ENCODE data around the gene PKDREJ. TPM values are rescaled to one million over a fixed set of nuclear protein-coding genes. Genes with fewer than 3 reads are reported as not detected.

The PKDREJ gene
- total RNA-seq, 1 experiment from 2014 or later, result 0.02 TPM

DNA sequence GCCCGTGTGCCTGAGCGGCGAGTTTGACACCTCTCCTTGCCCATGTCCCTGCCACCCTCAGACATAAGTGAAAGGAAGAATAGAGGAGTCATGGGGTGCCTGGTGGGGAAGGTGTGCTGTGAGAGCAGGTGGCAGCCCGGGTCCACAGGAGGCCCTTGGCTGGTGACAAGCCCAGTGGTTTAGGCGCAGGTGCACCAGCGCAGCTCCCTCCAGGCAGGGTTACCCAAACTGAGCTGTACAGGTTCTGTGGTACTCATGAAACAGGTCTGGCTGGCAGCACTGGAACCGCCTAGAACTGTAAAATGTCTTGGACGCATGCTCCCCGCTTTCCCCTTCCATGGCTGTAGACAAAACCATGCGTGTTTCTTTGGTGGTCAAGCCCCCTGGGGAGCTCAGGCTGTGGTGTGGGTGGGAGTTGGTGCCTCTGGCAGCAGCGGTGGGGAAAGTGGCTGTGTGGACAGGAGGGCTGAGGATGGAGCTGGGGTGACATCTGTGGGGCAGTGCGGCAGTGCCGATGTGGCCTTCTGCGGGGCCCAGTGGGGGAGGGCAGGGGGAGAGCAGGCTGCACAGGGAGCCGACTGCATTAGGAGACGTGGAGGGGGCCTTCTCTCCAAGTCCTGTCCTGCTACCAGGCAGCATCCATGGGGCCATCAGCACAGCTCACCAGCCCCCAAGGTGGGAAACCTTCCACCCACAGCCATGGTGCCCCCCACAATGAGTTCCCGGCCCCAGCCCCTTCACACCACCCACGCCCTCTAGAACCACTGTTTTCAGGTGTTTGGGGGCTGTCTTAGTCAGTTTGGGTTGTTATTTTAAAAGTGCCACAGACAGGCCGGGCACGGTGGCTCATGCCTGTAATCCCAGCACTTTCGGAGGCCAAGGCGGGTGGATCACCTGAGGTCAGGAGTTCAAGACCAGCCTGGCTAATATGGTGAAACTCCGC lies 28.0 kb upstream of the PKDREJ start:
- peaks cover 11% of the 10 kb centered on the region for H3K36me3 Mint-ChIP-seq
- peaks cover 11% of the 10 kb centered on the region for H3K4me1 Mint-ChIP-seq
- TF ChIP-seq PRRX2 (CRISPR knock-in tag; IDR thresholded peaks at IDR 0.05) (no peak), JUN (CRISPR knock-in tag; IDR thresholded peaks at IDR 0.05) (no peak), ZNF232 (CRISPR knock-in tag; IDR thresholded peaks at IDR 0.05) (no peak), NFE2L1 (CRISPR knock-in tag; IDR thresholded peaks at IDR 0.05) (no peak), TEAD1 (CRISPR knock-in tag; IDR thresholded peaks at IDR 0.05) (no peak), TCF7 (CRISPR knock-in tag; IDR thresholded peaks at IDR 0.05; ENCODE audit: low read depth) (no peak), NR3C1 (CRISPR knock-in tag; conservative IDR thresholded peaks at IDR 0.05; ENCODE audit: low read depth) (no peak), ZBTB43 (CRISPR knock-in tag; IDR thresholded peaks at IDR 0.05) (no peak), NR1H2 (CRISPR knock-in tag; IDR thresholded peaks at IDR 0.05) (no peak)
- H3K27me3 Mint-ChIP-seq (ENCODE audit: low read depth), result no peaks in the 10 kb centered on the region; the same call in 1 of the 2 replicates
- ATAC-seq (no peak), DNase-seq (ENCODE audit: low spot score) (no peak)
- no peaks in the 10 kb centered on the region for H3K9me3 Mint-ChIP-seq
- POLR2A ChIA-PET, result no interaction called here
- H3K4me3 Mint-ChIP-seq, result no peak overlapping the region
- no peak overlapping the region for H3K27ac Mint-ChIP-seq
- CTCF ChIA-PET, result no interaction called here

DNA sequence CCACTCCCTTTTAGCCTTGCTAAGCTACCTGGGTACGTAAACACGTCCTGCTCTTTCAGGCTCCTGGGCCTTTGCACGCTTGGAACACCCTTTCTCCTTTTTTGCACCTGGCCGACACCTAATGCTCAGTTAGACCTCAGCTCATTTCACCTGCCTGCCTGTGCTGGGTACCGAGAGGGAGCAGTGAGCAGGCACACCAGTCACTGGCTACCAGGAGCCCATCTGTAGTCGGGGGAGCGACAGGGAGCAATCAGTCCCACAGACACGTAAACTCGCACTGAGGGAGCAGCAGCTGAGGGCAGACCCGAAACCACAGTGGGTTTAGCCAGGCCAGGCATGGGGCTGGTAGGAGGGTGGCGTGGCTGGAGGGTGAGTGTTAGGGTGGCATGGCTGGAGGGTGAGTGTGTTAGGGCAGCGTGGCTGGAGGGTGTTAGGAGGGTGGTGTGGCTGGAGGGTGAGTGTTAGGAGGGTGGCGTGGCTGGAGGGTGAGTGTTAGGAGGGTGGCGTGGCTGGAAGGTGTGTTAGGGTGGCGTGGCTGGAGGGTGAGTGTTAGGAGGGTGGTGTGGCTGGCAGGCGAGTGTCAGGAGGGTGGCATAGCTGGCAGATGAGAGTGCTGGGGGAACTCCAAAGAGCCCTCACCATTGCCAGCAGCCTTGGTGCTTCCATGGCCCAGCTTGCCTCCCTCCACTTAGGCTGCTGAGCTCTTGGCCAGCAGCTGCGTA lies 27.1 kb upstream of the PKDREJ start:
- TF ChIP-seq PREB (CRISPR knock-in tag; IDR thresholded peaks at IDR 0.05; ENCODE audit: borderline replicate concordance) (no peak), CTCF (IDR thresholded peaks at IDR 0.05) (no peak), ZNF512 (CRISPR knock-in tag; IDR thresholded peaks at IDR 0.05; ENCODE audit: borderline replicate concordance) (no peak)
- Mint-ChIP-seq H3K27ac (peak overlapping the region; percentile 32; the same call in 1 of the 2 replicates), H3K4me3 (no peak overlapping the region), H3K9me3 (no peaks in the 10 kb centered on the region), H3K27me3 (ENCODE audit: low read depth) (no peaks in the 10 kb centered on the region; the same call in 1 of the 2 replicates), H3K36me3 (peaks cover 17% of the 10 kb centered on the region), H3K4me1 (peaks cover 4% of the 10 kb centered on the region)
- CTCF ChIA-PET, result no interaction called here
- POLR2A ChIA-PET, result no interaction called here
- DNase-seq (ENCODE audit: low spot score) (no peak), ATAC-seq (no peak)

GRCh38 chr22:46289244-46289891 lies 26.2 kb upstream of the PKDREJ start:
- Mint-ChIP-seq H3K4me1 (no peaks in the 10 kb centered on the region), H3K27ac (no peak overlapping the region), H3K9me3 (no peaks in the 10 kb centered on the region), H3K27me3 (ENCODE audit: low read depth) (no peaks in the 10 kb centered on the region), H3K36me3 (peaks cover 19% of the 10 kb centered on the region), H3K4me3 (no peak overlapping the region)
- DNase-seq (ENCODE audit: low spot score) (no peak), ATAC-seq (no peak)
- ChIA-PET CTCF (no interaction called here), POLR2A (no interaction called here)
- TF ChIP-seq SP1 (CRISPR knock-in tag; conservative IDR thresholded peaks at IDR 0.05) (no peak), HMGA2 (CRISPR knock-in tag; IDR thresholded peaks at IDR 0.05) (no peak), AR (CRISPR knock-in tag; IDR thresholded peaks at IDR 0.05) (no peak), MXD4 (CRISPR knock-in tag; IDR thresholded peaks at IDR 0.05; ENCODE audit: borderline replicate concordance) (no peak), NR1H2 (CRISPR knock-in tag; IDR thresholded peaks at IDR 0.05) (no peak)
- TF ChIP-seq, protein P1, sequence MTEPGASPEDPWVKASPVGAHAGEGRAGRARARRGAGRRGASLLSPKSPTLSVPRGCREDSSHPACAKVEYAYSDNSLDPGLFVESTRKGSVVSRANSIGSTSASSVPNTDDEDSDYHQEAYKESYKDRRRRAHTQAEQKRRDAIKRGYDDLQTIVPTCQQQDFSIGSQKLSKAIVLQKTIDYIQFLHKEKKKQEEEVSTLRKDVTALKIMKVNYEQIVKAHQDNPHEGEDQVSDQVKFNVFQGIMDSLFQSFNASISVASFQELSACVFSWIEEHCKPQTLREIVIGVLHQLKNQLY (CRISPR knock-in tag; IDR thresholded peaks at IDR 0.05), result no peak
- TF ChIP-seq, protein P2, sequence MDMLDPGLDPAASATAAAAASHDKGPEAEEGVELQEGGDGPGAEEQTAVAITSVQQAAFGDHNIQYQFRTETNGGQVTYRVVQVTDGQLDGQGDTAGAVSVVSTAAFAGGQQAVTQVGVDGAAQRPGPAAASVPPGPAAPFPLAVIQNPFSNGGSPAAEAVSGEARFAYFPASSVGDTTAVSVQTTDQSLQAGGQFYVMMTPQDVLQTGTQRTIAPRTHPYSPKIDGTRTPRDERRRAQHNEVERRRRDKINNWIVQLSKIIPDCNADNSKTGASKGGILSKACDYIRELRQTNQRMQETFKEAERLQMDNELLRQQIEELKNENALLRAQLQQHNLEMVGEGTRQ (CRISPR knock-in tag; IDR thresholded peaks at IDR 0.05), result no peak
